Stimulated activated CD4-positive, alpha-beta T cell treated with anti-CD3 and anti-CD28 coated beads, Interleukin-4, amount 100 ng/mL, for 1 hour (primary cell): Measurements from ENCODE around the gene RNASEH2C.

ENCODE experiments used
- DNase-seq: peaks from one replicate; pipeline ENCODE4 v3.0.0-alpha.2; 2020

RNASEH2C gene

DNA sequence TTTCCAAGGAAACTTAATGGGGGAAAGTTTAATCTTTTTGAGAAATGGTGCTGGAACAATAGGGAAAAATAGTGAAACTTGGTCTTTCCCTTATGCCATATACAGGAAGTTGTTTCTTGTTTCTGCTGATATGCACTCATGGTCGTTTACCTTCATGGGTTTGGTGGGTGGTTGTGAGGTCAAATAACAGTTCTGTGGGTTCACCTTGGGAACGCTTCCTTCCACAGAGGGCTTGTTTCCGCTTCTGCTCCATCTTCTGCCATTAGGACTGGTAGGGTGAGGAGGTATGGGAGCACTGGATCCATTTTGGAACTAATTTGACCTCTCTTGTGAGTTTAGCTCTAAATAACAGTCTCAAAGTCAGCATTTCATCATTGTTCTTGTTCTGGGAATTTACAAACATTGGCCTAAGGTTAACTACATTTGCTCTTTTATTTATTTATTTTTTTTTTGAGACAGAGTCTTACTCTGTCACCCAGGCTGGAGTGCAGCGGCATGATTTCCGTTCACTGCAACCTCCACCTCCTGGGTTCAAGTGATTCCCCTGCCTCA, 40.3 kb downstream of the RNASEH2C start:
- no peak for DNase-seq

DNA sequence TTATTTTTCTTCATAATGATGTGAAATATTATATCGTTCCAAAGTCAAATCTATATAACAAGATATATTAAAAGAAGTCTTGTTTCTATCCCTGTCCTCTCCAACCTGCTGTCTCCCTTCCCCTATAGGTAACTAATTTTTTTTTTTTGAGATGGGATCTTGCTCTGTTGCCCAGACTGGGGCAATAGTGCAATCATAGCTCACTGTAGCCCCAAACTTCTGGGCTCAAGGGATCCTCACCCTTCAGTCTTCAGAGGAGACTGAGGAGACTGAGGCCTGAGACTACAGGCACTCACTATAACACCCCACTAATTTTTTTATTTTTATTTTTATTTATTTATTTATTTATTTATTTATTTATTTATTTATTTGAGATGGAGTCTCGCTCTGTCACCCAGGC, 47.6 kb downstream of the RNASEH2C start:
- DNase-seq, result no peak

DNA sequence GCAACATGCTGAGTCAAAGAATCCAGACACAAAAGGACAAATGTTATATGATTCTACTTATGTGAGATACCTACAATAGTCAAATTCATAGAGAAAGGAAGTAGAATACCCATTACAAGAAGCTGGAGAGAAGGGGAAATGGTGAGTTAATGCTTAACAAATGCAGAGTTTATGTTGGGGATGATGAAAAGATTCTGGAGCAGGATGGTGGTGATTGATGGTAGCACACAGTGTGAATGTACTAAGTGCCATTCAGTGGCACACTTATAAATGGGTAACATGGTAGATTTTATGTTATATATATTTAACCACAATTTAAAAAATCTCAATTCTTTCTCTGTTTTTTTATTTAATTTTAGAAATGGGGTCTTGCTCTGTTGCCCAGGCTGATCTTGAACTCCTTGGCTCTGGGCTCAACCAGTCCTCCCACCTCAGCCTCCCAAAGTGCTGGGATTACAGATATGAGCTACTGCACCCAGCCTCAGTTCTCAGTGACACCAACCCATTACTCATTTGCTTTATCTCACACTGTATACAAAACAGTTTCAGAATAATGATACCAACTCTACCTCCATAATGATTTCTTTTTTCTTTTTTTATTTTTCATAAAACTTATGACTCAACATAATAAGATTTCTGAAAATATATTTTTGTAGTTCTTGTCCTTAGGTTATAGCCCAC, 48.3 kb downstream of the RNASEH2C start:
- DNase-seq, result no peak
